ENCODE data around the gene NGEF. TPM values are rescaled to one million over a fixed set of nuclear protein-coding genes. Genes with fewer than 3 reads are reported as not detected.

NGEF gene
- total and polyA plus RNA-seq, 2 donors (not counting 1 experiment from before 2014, with no cell fraction given), result under 0.01 to 0.24 TPM

- TF ChIP-seq CTCF (conservative IDR thresholded peaks at IDR 0.05 in 1 of 2, IDR thresholded peaks at IDR 0.05 in 1 of 2; ENCODE audit: low read depth in 1 of 2, low read length in 2 of 2), result no peak
- no peak for TF ChIP-seq EZH2 (IDR thresholded peaks at IDR 0.05; ENCODE audit: low read length, missing control alignments)
- H3K36me3 ChIP-seq (ENCODE audit: control insufficient read depth, insufficient read depth, low read length), result no peaks in the 10 kb centered on the region
- no peaks in the 10 kb centered on the region for H3K9me3 ChIP-seq (ENCODE audit: control insufficient read depth, insufficient read depth, low read depth, low read length)
- H3K79me2 ChIP-seq (ENCODE audit: control insufficient read depth, insufficient read depth, low read length), result no peaks in the 10 kb centered on the region
- H3K27ac ChIP-seq (ENCODE audit: insufficient read depth, low read length), result no peak overlapping the region
- H3K4me1 ChIP-seq (ENCODE audit: control insufficient read depth, extremely low read depth, insufficient read depth, low read length), result no peaks in the 10 kb centered on the region
- no peaks in the 10 kb centered on the region for H4K20me1 ChIP-seq (ENCODE audit: control insufficient read depth, extremely low read depth, insufficient read depth, low read length)
- no peak overlapping the region for H2AFZ ChIP-seq (ENCODE audit: low read length)
- H3K4me3 ChIP-seq (replicated peaks in 1 of 4; ENCODE audit: control extremely low read depth in 1 of 4, insufficient read depth in 1 of 4, low read depth in 3 of 4, low read length in 4 of 4), result no peak overlapping the region
- H3K9ac ChIP-seq (ENCODE audit: insufficient read depth, low read length), result no peak overlapping the region
- peaks cover 8% of the 10 kb centered on the region for H3K27me3 ChIP-seq (ENCODE audit: control insufficient read depth, insufficient read depth, low read length)
- no peak overlapping the region for H3K4me2 ChIP-seq (ENCODE audit: extremely low read depth, insufficient read depth, low read length)
- no peak for DNase-seq (ENCODE audit: low read depth in 2 of 2)
Measured at GRCh38 chr2:232955856-232956255, 57.2 kb downstream of the NGEF start.

GRCh38 chr2:232954691-232955090, 58.4 kb downstream of the NGEF start:
- H3K4me3 ChIP-seq (replicated peaks in 1 of 4; ENCODE audit: control extremely low read depth in 1 of 4, insufficient read depth in 1 of 4, low read depth in 3 of 4, low read length in 4 of 4), result no peak overlapping the region
- no peak overlapping the region for H3K9ac ChIP-seq (ENCODE audit: insufficient read depth, low read length)
- H3K4me2 ChIP-seq (ENCODE audit: extremely low read depth, insufficient read depth, low read length), result no peak overlapping the region
- H3K27ac ChIP-seq (ENCODE audit: insufficient read depth, low read length), result no peak overlapping the region
- TF ChIP-seq CTCF (conservative IDR thresholded peaks at IDR 0.05 in 1 of 2, IDR thresholded peaks at IDR 0.05 in 1 of 2; ENCODE audit: low read depth in 1 of 2, low read length in 2 of 2) (no peak), EZH2 (IDR thresholded peaks at IDR 0.05; ENCODE audit: low read length, missing control alignments) (no peak)
- no peaks in the 10 kb centered on the region for H3K36me3 ChIP-seq (ENCODE audit: control insufficient read depth, insufficient read depth, low read length)
- DNase-seq (ENCODE audit: low read depth in 2 of 2), result no peak
- no peaks in the 10 kb centered on the region for H4K20me1 ChIP-seq (ENCODE audit: control insufficient read depth, extremely low read depth, insufficient read depth, low read length)
- H3K79me2 ChIP-seq (ENCODE audit: control insufficient read depth, insufficient read depth, low read length), result no peaks in the 10 kb centered on the region
- H3K4me1 ChIP-seq (ENCODE audit: control insufficient read depth, extremely low read depth, insufficient read depth, low read length), result no peaks in the 10 kb centered on the region
- no peaks in the 10 kb centered on the region for H3K9me3 ChIP-seq (ENCODE audit: control insufficient read depth, insufficient read depth, low read depth, low read length)
- H2AFZ ChIP-seq (ENCODE audit: low read length), result no peak overlapping the region
- H3K27me3 ChIP-seq (ENCODE audit: control insufficient read depth, insufficient read depth, low read length), result peaks cover 8% of the 10 kb centered on the region

GRCh38 chr2:232951891-232952290, 61.2 kb downstream of the NGEF start:
- Histone ChIP-seq H3K36me3 (ENCODE audit: control insufficient read depth, insufficient read depth, low read length) (no peaks in the 10 kb centered on the region), H3K27me3 (ENCODE audit: control insufficient read depth, insufficient read depth, low read length) (peaks cover 8% of the 10 kb centered on the region), H3K9ac (ENCODE audit: insufficient read depth, low read length) (no peak overlapping the region), H4K20me1 (ENCODE audit: control insufficient read depth, extremely low read depth, insufficient read depth, low read length) (no peaks in the 10 kb centered on the region), H3K4me1 (ENCODE audit: control insufficient read depth, extremely low read depth, insufficient read depth, low read length) (no peaks in the 10 kb centered on the region), H3K4me2 (ENCODE audit: extremely low read depth, insufficient read depth, low read length) (no peak overlapping the region), H3K9me3 (ENCODE audit: control insufficient read depth, insufficient read depth, low read depth, low read length) (no peaks in the 10 kb centered on the region), H3K27ac (ENCODE audit: insufficient read depth, low read length) (no peak overlapping the region), H3K4me3 (replicated peaks in 1 of 4; ENCODE audit: control extremely low read depth in 1 of 4, insufficient read depth in 1 of 4, low read depth in 3 of 4, low read length in 4 of 4) (no peak overlapping the region), H3K79me2 (ENCODE audit: control insufficient read depth, insufficient read depth, low read length) (no peaks in the 10 kb centered on the region), H2AFZ (ENCODE audit: low read length) (no peak overlapping the region)
- TF ChIP-seq EZH2 (IDR thresholded peaks at IDR 0.05; ENCODE audit: low read length, missing control alignments) (no peak), CTCF (conservative IDR thresholded peaks at IDR 0.05 in 1 of 2, IDR thresholded peaks at IDR 0.05 in 1 of 2; ENCODE audit: low read depth in 1 of 2, low read length in 2 of 2) (no peak)
- DNase-seq (ENCODE audit: low read depth in 2 of 2), result peak; percentile 7 to 30

Data from fibroblast of lung (primary cell).